ENCODE data around the gene POM121C.
"Not testable (repeated sequence)": the region's sequence is repeated elsewhere in the genome, so short reads cannot be mapped to it uniquely, and the experiment has no call there.

The POM121C gene

GRCh38 chr7:75442101-75442464 lies 44.0 kb downstream of the POM121C start:
- no CpG with 5 or more reads among the region's 37 CpGs for WGBS (ENCODE audit: insufficient coverage)

DNA sequence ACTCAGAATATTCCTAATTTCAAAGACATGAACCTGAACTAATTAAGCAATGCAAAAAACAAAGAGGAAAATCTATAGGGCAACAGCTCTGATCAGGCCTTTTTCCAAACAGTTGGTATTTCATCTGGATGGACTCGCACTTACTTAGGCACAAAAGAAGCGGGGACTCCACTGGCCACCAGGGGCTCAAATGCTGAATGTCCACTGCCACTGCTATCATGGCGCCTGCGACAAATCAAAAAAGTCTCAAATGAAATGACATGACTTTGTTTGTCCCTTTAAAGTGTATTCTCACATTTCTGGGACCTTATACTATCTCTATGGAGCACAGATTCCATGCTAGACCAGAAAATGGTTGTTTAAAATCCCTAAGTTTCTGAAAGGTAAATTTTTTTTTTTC lies 47.1 kb downstream of the POM121C start:
- 93% methylated on average over 4 of the region's 4 CpGs for WGBS (ENCODE audit: insufficient coverage)
- POLR2A ChIA-PET: not testable (repeated sequence)
- peaks cover 7 to 56% (median 34%) of the 10 kb centered on the region in 4 experiments for H3K36me3 ChIP-seq (ENCODE audit: control insufficient read depth in 4 of 4, insufficient read depth in 4 of 4, low read length in 3 of 4)

More at GRCh38 chr7:75442101-75442464, 44.0 kb downstream of the POM121C start:
- H3K9me3 ChIP-seq (ENCODE audit: control extremely low read depth in 1 of 5, control insufficient read depth in 4 of 5, insufficient read depth in 2 of 5, low read depth in 1 of 5, low read length in 4 of 5); DNase-seq; H3K4me1 ChIP-seq (ENCODE audit: control extremely low read depth in 1 of 4, control insufficient read depth in 4 of 4, insufficient read depth in 4 of 4, low read length in 3 of 4); H3K27me3 ChIP-seq (replicated peaks in 2 of 5; ENCODE audit: control insufficient read depth in 4 of 5, insufficient read depth in 5 of 5, low read length in 4 of 5); POLR2A ChIA-PET; CTCF ChIA-PET: not testable (repeated sequence)
- Histone ChIP-seq H3K36me3 (ENCODE audit: control insufficient read depth in 4 of 4, insufficient read depth in 4 of 4, low read length in 3 of 4) (peaks cover 7 to 27% (median 19%) of the 10 kb centered on the region in 4 experiments), H3K27ac (ENCODE audit: insufficient read depth in 1 of 2, low read depth in 1 of 2, low read length in 2 of 2, poor library complexity in 1 of 2, severe bottlenecking in 2 of 2) (peak overlapping the region in 1 of 2 experiments; percentile 43), H3K4me3 (ENCODE audit: control insufficient read depth in 1 of 7, extremely low read depth in 1 of 7, insufficient read depth in 4 of 7, low read depth in 2 of 7, low read length in 6 of 7) (peak overlapping the region in 6 of 7 experiments; percentile 19 to 73 (median 52))

GRCh38 chr7:75423481-75423880 lies 62.6 kb downstream of the POM121C start:
- H3K27ac ChIP-seq (ENCODE audit: insufficient read depth in 1 of 2, low read depth in 1 of 2, low read length in 2 of 2, poor library complexity in 1 of 2, severe bottlenecking in 2 of 2); H3K4me1 ChIP-seq (ENCODE audit: control extremely low read depth in 1 of 4, control insufficient read depth in 4 of 4, insufficient read depth in 4 of 4, low read length in 3 of 4); H3K27me3 ChIP-seq (replicated peaks in 2 of 5; ENCODE audit: control insufficient read depth in 4 of 5, insufficient read depth in 5 of 5, low read length in 4 of 5); POLR2A ChIA-PET; H3K4me3 ChIP-seq (ENCODE audit: control insufficient read depth in 1 of 7, extremely low read depth in 1 of 7, insufficient read depth in 4 of 7, low read depth in 2 of 7, low read length in 6 of 7); CTCF ChIA-PET; DNase-seq; H3K9me3 ChIP-seq (ENCODE audit: control extremely low read depth in 1 of 5, control insufficient read depth in 4 of 5, insufficient read depth in 2 of 5, low read depth in 1 of 5, low read length in 4 of 5): not testable (repeated sequence)
- peaks cover 2 to 30% (median 12%) of the 10 kb centered on the region in 4 experiments for H3K36me3 ChIP-seq (ENCODE audit: control insufficient read depth in 4 of 4, insufficient read depth in 4 of 4, low read length in 3 of 4)
- 100% methylated on average over 1 of the region's 15 CpGs for WGBS (ENCODE audit: insufficient coverage)

More for the DNA sequence above, 47.1 kb downstream of the POM121C start:
- CTCF ChIA-PET; H3K27ac ChIP-seq (ENCODE audit: insufficient read depth in 1 of 2, low read depth in 1 of 2, low read length in 2 of 2, poor library complexity in 1 of 2, severe bottlenecking in 2 of 2); H3K27me3 ChIP-seq (replicated peaks in 2 of 5; ENCODE audit: control insufficient read depth in 4 of 5, insufficient read depth in 5 of 5, low read length in 4 of 5); H3K9me3 ChIP-seq (ENCODE audit: control extremely low read depth in 1 of 5, control insufficient read depth in 4 of 5, insufficient read depth in 2 of 5, low read depth in 1 of 5, low read length in 4 of 5); H3K4me3 ChIP-seq (ENCODE audit: control insufficient read depth in 1 of 7, extremely low read depth in 1 of 7, insufficient read depth in 4 of 7, low read depth in 2 of 7, low read length in 6 of 7); DNase-seq; H3K4me1 ChIP-seq (ENCODE audit: control extremely low read depth in 1 of 4, control insufficient read depth in 4 of 4, insufficient read depth in 4 of 4, low read length in 3 of 4): not testable (repeated sequence)

GRCh38 chr7:75421798-75422710 lies 64.0 kb downstream of the POM121C start:
- POLR2A ChIA-PET; H3K4me1 ChIP-seq (ENCODE audit: control extremely low read depth in 1 of 4, control insufficient read depth in 4 of 4, insufficient read depth in 4 of 4, low read length in 3 of 4); CTCF ChIA-PET; H3K27me3 ChIP-seq (replicated peaks in 2 of 5; ENCODE audit: control insufficient read depth in 4 of 5, insufficient read depth in 5 of 5, low read length in 4 of 5); H3K9me3 ChIP-seq (ENCODE audit: control extremely low read depth in 1 of 5, control insufficient read depth in 4 of 5, insufficient read depth in 2 of 5, low read depth in 1 of 5, low read length in 4 of 5); H3K27ac ChIP-seq (ENCODE audit: insufficient read depth in 1 of 2, low read depth in 1 of 2, low read length in 2 of 2, poor library complexity in 1 of 2, severe bottlenecking in 2 of 2); DNase-seq; H3K4me3 ChIP-seq (ENCODE audit: control insufficient read depth in 1 of 7, extremely low read depth in 1 of 7, insufficient read depth in 4 of 7, low read depth in 2 of 7, low read length in 6 of 7): not testable (repeated sequence)
- 98% methylated on average over 12 of the region's 50 CpGs for WGBS (ENCODE audit: insufficient coverage)
- peaks cover 2 to 33% (median 10%) of the 10 kb centered on the region in 4 experiments for H3K36me3 ChIP-seq (ENCODE audit: control insufficient read depth in 4 of 4, insufficient read depth in 4 of 4, low read length in 3 of 4)

DNA sequence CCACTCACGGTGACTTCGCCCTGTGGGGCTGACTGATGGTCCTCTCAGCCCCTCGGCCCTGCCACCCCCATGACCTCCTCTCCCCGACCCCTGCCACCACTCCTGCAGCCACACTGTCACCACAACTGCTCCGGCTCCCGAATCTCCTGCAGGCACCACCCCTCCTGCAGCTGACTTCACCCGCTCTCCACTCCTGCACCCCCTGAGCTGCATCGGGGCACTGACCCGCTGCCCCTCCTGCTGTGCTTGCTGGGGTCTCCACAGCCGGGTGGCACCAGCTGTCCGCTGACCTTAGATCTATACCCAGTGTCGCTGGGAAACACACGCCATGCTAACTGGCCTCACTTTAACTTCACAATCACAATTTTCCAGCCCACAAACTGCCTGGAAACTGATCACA lies 65.9 kb downstream of the POM121C start:
- POLR2A ChIA-PET; DNase-seq; H3K27ac ChIP-seq (ENCODE audit: insufficient read depth in 1 of 2, low read depth in 1 of 2, low read length in 2 of 2, poor library complexity in 1 of 2, severe bottlenecking in 2 of 2); H3K9me3 ChIP-seq (ENCODE audit: control extremely low read depth in 1 of 5, control insufficient read depth in 4 of 5, insufficient read depth in 2 of 5, low read depth in 1 of 5, low read length in 4 of 5); H3K27me3 ChIP-seq (replicated peaks in 2 of 5; ENCODE audit: control insufficient read depth in 4 of 5, insufficient read depth in 5 of 5, low read length in 4 of 5); CTCF ChIA-PET; H3K4me1 ChIP-seq (ENCODE audit: control extremely low read depth in 1 of 4, control insufficient read depth in 4 of 4, insufficient read depth in 4 of 4, low read length in 3 of 4); H3K4me3 ChIP-seq (ENCODE audit: control insufficient read depth in 1 of 7, extremely low read depth in 1 of 7, insufficient read depth in 4 of 7, low read depth in 2 of 7, low read length in 6 of 7): not testable (repeated sequence)
- WGBS (ENCODE audit: insufficient coverage): 93% methylated on average over 5 of the region's 13 CpGs
- peaks cover 2 to 44% (median 10%) of the 10 kb centered on the region in 4 experiments for H3K36me3 ChIP-seq (ENCODE audit: control insufficient read depth in 4 of 4, insufficient read depth in 4 of 4, low read length in 3 of 4)

GRCh38 chr7:75419693-75420092 lies 66.4 kb downstream of the POM121C start:
- CTCF ChIA-PET; POLR2A ChIA-PET; H3K9me3 ChIP-seq (ENCODE audit: control extremely low read depth in 1 of 5, control insufficient read depth in 4 of 5, insufficient read depth in 2 of 5, low read depth in 1 of 5, low read length in 4 of 5); DNase-seq; H3K4me3 ChIP-seq (ENCODE audit: control insufficient read depth in 1 of 7, extremely low read depth in 1 of 7, insufficient read depth in 4 of 7, low read depth in 2 of 7, low read length in 6 of 7); H3K27ac ChIP-seq (ENCODE audit: insufficient read depth in 1 of 2, low read depth in 1 of 2, low read length in 2 of 2, poor library complexity in 1 of 2, severe bottlenecking in 2 of 2); H3K27me3 ChIP-seq (replicated peaks in 2 of 5; ENCODE audit: control insufficient read depth in 4 of 5, insufficient read depth in 5 of 5, low read length in 4 of 5); H3K4me1 ChIP-seq (ENCODE audit: control extremely low read depth in 1 of 4, control insufficient read depth in 4 of 4, insufficient read depth in 4 of 4, low read length in 3 of 4): not testable (repeated sequence)
- WGBS (ENCODE audit: insufficient coverage): 93% methylated on average over 6 of the region's 13 CpGs
- peaks cover 2 to 44% (median 10%) of the 10 kb centered on the region in 4 experiments for H3K36me3 ChIP-seq (ENCODE audit: control insufficient read depth in 4 of 4, insufficient read depth in 4 of 4, low read length in 3 of 4)

- POLR2A ChIA-PET; DNase-seq; H3K4me3 ChIP-seq (ENCODE audit: control insufficient read depth in 1 of 7, extremely low read depth in 1 of 7, insufficient read depth in 4 of 7, low read depth in 2 of 7, low read length in 6 of 7); H3K9me3 ChIP-seq (ENCODE audit: control extremely low read depth in 1 of 5, control insufficient read depth in 4 of 5, insufficient read depth in 2 of 5, low read depth in 1 of 5, low read length in 4 of 5); H3K27me3 ChIP-seq (replicated peaks in 2 of 5; ENCODE audit: control insufficient read depth in 4 of 5, insufficient read depth in 5 of 5, low read length in 4 of 5); H3K4me1 ChIP-seq (ENCODE audit: control extremely low read depth in 1 of 4, control insufficient read depth in 4 of 4, insufficient read depth in 4 of 4, low read length in 3 of 4); H3K27ac ChIP-seq (ENCODE audit: insufficient read depth in 1 of 2, low read depth in 1 of 2, low read length in 2 of 2, poor library complexity in 1 of 2, severe bottlenecking in 2 of 2); CTCF ChIA-PET: not testable (repeated sequence)
- 100% methylated on average over 6 of the region's 13 CpGs for WGBS (ENCODE audit: insufficient coverage)
- H3K36me3 ChIP-seq (ENCODE audit: control insufficient read depth in 4 of 4, insufficient read depth in 4 of 4, low read length in 3 of 4): peaks cover 0 to 40% (median 7%) of the 10 kb centered on the region in 4 experiments
Measured at GRCh38 chr7:75419210-75419609, 66.9 kb downstream of the POM121C start.
